GM10847 (cell line): ENCODE data around the gene FUZ.

Experiments used
- POLR2A ChIP-seq: IDR thresholded peaks from 2 replicates; pipeline ENCODE4 v1.6.1; 2011; ENCODE audit not compliant: insufficient read length; ENCODE audit errors: extremely low read depth

Gene FUZ

DNA sequence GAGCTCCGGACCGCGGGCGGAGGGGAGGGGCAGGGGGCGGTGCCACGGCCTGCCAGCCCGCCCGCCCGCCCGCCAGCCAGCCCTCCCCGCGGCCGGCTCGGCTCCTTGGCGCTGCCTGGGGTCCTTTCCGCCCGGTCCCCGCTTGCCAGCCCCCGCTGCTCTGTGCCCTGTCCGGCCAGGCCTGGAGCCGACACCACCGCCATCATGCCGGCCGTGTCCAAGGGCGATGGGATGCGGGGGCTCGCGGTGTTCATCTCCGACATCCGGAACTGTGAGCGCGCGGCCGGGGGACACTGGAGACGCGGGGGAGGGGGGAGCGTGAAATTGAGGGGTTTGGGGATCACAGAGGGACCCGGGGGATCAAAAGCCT, 46.2 kb downstream of the FUZ start, which contains the start of gene AP2A1:
AP2A1 (plus strand) TSS at position 72 of the 370 bp plus-strand sequence; CDS start at position 205, 133 bp downstream.
- peak; percentile 51 for TF ChIP-seq POLR2A

- TF ChIP-seq POLR2A, result peak; percentile 55
Observed at GRCh38 chr19:49766007-49766929, 46.8 kb downstream of the FUZ start.

- no peak for TF ChIP-seq POLR2A
Observed at GRCh38 chr19:49764341-49764740, 48.8 kb downstream of the FUZ start.

- no peak for TF ChIP-seq POLR2A
Observed at GRCh38 chr19:49763230-49763629, 49.9 kb downstream of the FUZ start, which contains the start of gene TSKS. Gene TSKS, minus strand, starts transcription at chr19:49763306. Its CDS starts 59 bp downstream, at chr19:49763247.

DNA sequence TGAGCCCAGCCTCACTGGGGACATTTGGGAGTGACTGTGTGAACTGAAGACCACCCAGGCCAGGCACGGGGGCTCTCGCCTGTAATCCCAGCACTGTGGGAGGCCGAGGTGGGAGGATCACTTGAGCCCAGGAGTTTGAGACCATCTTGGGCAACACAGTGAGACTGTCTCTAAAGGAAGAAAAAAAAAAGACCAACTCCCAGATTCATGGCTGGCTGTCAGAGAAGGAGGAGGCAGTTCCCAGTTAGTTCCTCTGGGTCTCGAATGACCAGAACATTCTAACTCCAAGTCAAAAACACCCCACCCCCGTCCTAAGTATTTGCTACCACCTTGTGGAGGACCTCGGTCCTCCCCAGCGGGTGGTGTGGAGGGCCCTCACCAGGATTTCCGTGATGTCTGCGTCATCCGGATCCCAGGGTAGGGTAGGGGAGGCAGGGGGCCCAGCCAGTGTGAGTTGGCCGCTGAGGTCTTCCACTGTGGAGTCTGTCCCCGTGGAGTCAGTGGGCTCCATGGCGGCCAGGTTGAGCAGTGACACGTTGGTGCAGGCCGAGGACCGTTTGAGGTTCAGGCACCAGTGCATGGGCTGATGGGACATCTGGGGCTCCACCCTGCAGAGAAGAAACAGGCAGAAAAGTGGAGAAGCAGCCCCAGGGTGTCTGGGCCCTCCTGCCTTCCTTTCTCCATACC, 51.3 kb downstream of the FUZ start:
- no peak for TF ChIP-seq POLR2A

DNA sequence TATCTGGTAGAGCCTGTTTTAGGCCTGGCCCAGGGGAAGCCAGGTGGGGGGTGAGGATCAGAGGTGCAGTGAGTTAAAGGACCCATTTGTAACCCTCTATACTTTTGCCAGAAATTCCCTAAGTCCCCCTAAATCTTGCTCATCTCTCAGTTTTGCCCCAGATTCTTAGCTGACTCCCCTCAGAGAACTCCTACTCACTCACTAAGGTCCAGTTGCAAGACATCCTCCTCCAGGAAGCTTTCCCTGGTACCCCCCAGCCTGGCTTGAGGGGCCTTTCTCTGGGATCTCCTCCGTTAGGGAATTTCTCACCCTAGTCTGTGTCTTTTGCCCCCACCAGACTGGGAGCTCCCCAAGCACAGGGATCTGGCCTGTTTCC, 51.9 kb downstream of the FUZ start:
- TF ChIP-seq POLR2A, result no peak

- TF ChIP-seq POLR2A, result no peak
Observed at GRCh38 chr19:49758292-49758691, 54.8 kb downstream of the FUZ start.
